SHP77 treated with DMSO at 0.1 percent for 48 hours (cell line): ENCODE results near the gene TXN.
"Not testable (repeated sequence)": the region's sequence is repeated elsewhere in the genome, so short reads cannot be mapped to it uniquely, and the experiment has no call there.

Experiments
- DNase-seq: peaks from one replicate; lab custom pipeline; 2025; lab: John Stamatoyannopoulos, UW

TXN gene

GRCh38 chr9:110257097-110257841 is 962 bp upstream of the TXN start:
- no peak for DNase-seq

GRCh38 chr9:110255463-110256379 is 586 bp downstream of the TXN start:
- DNase-seq, result no peak

GRCh38 chr9:110255034-110255462 is 1.3 kb downstream of the TXN start:
- no peak for DNase-seq

GRCh38 chr9:110254500-110254899 is 1.8 kb downstream of the TXN start:
- no peak for DNase-seq

- DNase-seq, result no peak
Measured at GRCh38 chr9:110252509-110253139, 3.7 kb downstream of the TXN start.

GRCh38 chr9:110251770-110252169 is 4.5 kb downstream of the TXN start:
- not testable (repeated sequence) for DNase-seq

- no peak for DNase-seq
Measured at GRCh38 chr9:110251212-110251611, 5.1 kb downstream of the TXN start.

GRCh38 chr9:110249603-110250002 is 6.7 kb downstream of the TXN start:
- no peak for DNase-seq

- no peak for DNase-seq
Measured at GRCh38 chr9:110248361-110248760, 7.9 kb downstream of the TXN start.

- no peak for DNase-seq
Measured at GRCh38 chr9:110246214-110246613, 10.1 kb downstream of the TXN start.

- DNase-seq, result no peak
Measured at GRCh38 chr9:110244616-110245015, 11.7 kb downstream of the TXN start.

- no peak for DNase-seq
Measured at GRCh38 chr9:110241858-110242321, 14.4 kb downstream of the TXN start.

- DNase-seq, result no peak
Measured at GRCh38 chr9:110241260-110241857, 14.9 kb downstream of the TXN start.

GRCh38 chr9:110240198-110240597 is 16.1 kb downstream of the TXN start:
- no peak for DNase-seq

GRCh38 chr9:110228321-110228720 is 28.0 kb downstream of the TXN start:
- no peak for DNase-seq

GRCh38 chr9:110224583-110224982 is 31.7 kb downstream of the TXN start:
- DNase-seq, result no peak

GRCh38 chr9:110220809-110221208 is 35.5 kb downstream of the TXN start:
- DNase-seq, result no peak

GRCh38 chr9:110217656-110218099 is 38.6 kb downstream of the TXN start:
- DNase-seq, result no peak

GRCh38 chr9:110214586-110215355 is 41.5 kb downstream of the TXN start:
- no peak for DNase-seq

GRCh38 chr9:110214090-110214489 is 42.2 kb downstream of the TXN start:
- no peak for DNase-seq

GRCh38 chr9:110213413-110214044 is 42.8 kb downstream of the TXN start:
- no peak for DNase-seq
